ENCODE measurements around the gene PDE1C.

The PDE1C gene

DNA sequence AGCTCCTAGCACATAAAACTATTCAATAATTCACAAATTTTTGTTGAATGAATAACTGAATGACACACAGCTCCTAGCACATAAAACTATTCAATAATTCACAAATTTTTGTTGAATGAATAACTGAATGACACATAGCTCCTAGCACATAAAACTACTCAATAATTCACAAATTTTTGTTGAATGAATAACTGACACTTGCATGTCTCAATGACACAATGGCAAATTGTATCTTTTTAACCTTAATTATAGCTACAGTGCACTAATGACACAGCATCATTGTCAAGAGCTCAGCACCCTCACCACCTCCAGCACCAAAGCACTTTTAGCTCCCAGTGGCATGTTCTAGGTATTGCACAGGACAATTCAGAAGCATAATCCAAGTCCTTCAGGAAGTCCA, 131.6 kb downstream of the PDE1C start:
- DNase-seq (ENCODE audit: low spot score), result no peak

DNA sequence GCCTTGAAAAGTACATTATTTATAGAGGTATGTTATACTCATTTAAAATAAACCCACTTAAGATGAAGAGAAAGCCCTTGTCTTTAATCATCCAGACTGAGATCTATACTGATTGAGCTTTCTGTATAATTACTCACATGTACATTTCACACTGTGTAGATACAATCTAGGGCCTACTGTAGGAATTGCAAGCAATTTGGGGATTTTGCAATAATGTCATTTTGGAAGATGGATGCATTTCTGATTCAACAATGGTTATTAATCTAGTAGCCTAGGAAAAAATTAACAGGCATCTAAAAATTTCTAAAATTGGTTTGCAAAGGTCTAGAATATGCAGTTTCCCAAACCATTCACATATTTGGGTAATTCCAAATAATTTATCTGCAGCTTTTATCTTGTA, 132.2 kb downstream of the PDE1C start:
- no peak for DNase-seq (ENCODE audit: low spot score)

DNA sequence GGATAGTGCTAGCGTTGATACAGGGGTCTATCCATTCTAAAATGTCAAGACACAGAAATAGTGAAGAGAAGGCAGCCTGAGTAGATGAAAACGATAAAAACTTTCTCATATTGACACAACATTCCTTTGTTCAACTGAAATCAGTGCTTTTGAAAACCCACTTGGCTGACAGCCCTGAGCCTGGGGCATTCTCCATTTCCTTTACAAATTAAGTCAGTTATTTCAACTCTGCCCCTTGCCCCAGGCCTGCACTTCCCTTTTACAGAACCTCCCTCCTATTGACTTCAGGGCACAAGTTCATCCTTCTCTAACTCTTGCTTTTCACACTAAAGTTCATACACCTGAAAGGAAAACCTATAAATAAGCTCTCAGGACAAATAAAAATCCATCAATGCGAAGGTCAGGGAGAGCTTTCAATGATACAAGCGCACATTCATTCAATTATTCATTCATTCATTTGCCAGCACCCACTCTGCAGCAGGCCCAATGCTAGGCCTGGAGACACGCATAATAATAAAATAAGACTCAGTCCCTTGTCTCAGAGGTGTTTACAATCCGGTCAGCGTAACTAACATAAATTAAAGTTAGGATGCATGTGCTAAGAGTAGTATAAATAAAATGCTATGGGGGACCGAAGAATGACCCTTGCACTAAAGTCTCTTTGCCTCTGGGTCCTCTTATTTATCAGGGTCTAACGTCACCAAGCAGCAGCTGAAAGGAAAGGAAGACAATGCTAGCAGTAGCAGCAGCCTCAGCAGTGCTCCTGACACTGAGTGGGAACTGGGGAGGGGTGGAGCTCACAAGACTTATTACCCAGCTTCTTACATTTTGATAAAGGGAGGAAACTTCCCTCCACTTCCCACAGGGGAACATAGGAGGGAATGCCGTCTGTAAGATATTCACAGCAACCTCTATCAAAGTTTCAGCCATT, 134.8 kb downstream of the PDE1C start:
- no peak for DNase-seq (ENCODE audit: low spot score)

DNA sequence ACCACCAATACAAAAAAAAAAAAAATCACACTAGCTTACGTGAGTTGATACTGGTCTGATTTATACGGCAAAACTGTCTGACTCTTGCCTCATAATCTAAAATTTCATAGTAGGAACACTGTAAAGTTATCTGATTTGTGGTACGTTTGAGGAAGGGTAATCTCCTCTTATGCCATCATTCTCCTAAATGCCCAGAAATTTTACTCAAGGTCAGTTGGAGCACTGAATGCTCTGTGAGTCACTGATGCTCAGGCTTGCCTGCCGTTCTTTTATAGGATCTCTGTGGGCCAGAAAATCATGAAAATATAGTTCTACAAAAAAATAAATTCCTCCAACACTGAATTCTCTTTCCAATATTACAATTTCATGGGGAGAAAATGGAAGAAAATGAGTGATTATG, 135.7 kb downstream of the PDE1C start:
- no peak for DNase-seq (ENCODE audit: low spot score)

DNA sequence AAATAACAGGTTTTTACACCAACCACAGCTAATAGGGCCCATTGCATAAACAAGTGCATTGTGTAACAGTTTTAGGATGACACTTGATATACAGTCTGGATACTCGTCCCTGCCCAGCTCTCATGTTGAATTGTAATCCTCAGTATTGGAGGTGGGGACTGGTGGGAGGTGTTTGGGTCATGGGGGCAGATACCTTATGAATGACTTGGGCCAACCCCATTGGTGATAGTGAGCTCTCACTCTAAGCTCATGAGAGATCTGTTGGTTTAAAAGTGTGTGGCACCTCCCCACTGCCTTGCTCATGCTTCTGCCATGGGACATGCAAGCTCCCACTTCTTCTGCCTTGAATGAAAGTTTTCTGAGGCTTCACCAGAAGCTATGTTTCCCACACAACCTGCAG, 136.7 kb downstream of the PDE1C start:
- DNase-seq (ENCODE audit: low spot score), result no peak

DNA sequence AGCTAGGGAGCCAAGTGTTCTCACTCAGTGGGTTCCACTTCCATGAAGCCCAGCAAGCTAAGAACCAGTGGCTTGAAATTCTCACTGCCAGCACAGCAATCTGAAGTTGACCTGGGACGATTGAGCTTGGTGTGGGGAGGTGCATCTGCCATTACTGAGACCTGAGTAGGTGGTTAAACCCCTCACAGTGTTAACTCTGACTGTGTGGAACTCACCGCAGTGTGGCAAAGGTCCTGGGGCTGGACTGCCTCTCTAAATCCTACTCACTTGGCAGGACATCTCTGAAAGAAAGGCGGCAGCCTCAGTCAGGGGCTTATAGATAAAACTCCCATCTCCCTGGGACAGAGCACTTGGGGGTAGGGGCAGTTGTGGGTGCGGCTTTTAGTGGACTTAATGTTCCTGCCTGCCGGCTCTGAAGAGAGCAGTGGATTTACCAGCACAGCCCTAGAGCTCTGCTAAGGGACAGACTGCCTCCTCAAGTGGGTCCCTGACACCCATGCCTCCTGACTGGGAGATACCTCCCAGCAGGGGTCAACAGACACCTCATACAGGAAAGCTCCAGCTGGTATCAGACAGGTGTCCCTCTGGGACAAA, 143.1 kb downstream of the PDE1C start:
- no peak for DNase-seq (ENCODE audit: low spot score)

DNA sequence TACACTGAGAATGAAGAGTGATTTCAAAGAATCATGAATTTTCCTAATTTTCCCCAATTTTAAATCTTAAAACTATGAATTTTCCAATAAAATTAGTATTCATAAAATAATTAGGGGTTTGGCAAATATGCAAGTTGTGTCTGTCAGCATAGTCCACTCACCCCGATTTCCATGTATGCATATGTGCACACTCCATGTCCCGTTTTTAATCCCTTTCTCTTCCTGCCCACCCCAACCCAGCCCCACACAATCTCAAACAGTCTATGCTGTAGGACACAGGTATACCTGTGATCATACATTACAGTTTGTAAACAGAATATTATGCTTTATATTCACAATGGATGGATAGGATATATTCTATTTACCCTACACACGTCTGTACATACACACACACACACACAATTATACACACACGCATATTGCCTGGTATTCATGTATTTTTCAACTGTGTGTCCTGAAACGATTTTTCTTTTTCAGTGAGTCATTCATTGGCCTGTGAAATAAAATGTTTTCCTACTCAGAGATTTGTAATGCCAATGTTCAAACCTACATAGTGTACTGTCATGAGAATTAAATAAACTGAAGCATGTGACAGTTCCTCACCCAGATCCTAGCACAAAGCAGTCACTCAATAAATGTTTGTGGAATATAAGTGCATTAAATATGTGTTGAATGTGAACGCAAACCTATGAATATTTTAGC, 144.3 kb downstream of the PDE1C start:
- no peak for DNase-seq (ENCODE audit: low spot score)

DNA sequence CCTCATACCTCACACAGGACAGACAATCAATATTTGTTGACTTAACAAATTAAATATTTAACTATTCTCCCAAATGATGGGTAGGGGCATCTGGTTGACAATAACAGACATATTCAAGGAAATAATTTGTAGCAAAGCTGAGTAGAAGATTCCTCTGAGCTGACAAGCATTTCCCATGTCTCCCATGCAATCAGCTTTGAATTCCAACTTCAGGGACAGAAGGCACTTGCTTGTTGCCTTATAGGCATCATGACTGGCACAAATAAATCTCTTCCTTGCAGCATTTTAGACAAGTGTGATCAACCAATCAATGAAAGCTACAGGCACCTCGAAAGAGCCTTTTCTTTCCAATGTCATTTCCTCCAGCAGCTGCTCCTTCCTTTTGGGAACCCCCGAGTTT, 146.0 kb downstream of the PDE1C start:
- no peak for DNase-seq (ENCODE audit: low spot score)

DNA sequence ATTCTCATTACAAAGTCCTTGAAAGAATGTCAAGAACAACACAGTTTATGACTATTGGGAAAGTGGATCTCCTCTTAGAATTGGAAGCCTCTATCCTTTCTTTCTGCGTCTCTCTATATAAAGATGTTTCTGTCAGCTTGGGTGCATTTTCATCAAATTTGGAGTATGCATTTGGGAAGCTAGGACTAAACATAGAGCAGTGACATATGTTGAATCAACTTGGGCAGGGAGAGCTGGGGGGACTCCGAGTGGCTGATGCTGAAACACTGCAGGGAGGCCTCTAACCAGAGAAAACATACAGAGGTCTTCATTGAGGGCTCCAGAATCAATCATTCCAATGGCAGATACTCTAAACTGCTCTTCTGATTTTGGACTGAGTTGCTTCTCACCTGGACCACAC, 147.4 kb downstream of the PDE1C start:
- DNase-seq (ENCODE audit: low spot score), result no peak

DNA sequence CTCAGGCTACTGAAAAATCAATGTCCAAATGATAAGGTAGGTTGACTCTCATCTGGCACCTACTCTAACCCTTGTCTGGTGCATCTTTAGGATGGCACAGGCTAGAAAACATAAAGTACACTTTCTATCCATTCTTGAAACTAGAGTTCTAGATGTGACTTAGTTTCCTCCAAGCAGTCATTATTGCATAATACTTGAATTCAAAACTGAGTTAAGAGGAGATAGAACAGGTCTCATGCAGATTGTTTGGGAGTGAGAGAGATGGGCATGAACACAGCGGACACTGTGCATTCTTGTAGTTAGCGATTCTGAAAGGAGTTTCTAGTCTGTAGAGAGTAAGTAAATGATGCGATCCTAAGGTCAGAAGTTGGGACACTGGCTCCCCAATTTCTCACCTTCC, 149.2 kb downstream of the PDE1C start:
- DNase-seq (ENCODE audit: low spot score), result no peak

DNA sequence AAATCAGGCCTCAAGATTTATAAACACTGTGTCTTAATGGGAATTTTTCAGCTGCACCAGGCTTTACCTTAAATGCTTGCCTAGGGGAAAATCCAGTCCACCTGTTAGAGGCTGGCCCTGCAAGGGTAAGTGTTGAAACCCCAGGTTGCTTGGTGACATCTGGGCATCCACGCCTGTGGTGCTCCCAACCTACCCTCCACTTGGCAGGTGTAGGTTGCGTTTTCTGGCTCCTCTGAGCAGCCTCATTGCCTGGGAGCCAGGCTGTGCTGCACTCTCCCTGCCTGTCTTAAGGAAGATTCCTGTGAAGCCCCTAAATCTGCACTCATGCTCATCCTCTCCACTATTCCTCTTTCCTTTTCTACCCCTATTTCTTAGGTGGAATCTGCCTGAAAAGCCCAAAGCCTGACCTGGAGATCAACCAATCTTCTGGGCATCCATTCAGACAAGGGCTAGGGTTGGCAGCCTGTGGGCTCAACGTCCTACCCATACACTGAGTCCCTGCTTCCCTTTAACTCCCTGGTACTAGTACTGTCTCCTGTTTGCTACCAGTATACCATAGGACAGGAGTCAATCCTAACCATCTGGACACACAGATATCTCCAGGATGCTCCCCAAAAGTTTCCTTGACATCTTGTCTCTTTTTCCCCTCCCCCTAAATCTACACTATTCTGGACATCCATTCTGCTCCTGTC, 150.4 kb downstream of the PDE1C start:
- DNase-seq (ENCODE audit: low spot score), result no peak

DNA sequence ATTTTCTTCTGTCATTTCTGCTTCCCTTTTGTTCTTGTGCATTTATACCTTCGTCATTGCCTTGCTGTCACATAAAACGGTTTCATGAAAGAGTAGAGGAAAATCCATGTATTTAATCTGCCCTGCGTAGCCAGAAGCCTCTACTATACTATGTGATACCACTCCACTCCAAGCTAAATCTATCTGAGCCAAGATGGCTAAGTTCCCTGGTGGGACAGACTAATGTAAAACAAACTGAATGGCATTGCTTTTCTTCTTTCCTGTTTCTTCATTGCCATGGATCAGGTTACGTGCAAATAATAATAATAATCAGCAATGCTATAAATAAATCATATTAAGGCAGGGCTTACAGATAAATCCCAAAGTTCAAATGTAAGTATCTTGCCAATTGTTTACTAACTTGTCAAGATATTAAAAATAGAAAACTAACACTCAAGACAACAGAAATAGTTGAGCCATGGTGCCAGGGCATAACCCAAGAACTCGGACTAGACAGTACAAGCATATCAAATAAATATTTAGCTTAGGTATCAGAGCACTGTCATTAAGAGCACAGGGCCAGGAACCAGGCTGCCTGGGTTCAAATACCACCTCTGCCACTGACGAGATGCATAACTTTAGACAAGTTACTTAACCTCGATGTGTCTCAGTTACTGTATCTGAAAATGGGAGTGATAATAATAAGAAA, 151.4 kb downstream of the PDE1C start:
- DNase-seq (ENCODE audit: low spot score), result no peak

DNA sequence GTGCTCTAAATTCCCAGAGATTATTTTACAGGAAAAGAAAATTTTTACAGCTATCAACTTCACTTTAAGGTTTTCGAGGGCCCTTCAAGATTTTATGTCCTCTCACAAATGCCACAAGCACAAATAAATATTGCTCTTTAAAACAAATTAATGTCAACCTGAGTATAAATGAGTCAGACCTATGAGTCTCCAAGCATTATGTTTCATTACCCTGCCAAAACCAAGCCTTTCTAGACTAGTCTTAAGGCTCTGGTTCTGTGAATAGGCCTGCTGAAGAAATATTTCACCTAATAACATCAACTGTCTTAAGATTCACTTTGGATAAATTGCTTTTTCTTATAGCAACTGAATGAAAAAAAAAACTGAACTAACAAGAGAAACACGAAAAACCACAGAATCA, 153.0 kb downstream of the PDE1C start:
- no peak for DNase-seq (ENCODE audit: low spot score)

DNA sequence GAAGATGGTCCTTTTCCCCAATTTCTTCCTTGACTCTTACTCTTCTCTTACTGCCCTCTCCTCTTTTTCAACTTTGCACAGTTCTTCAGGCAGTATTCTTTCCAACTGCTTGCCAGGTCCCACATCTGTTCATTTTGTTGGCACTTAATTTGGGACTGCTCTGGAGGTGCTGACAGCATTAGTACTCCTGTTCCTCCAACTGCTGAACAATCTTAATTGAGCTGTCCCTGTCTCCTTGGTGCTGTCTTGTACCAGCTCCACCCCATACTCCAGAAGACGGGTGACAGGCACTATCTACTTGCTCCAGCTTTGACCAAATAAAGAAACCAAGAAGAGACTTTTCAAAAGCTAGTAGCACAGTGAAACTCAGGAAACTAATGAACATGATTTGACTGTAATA, 160.0 kb downstream of the PDE1C start:
- DNase-seq (ENCODE audit: low spot score), result no peak

DNA sequence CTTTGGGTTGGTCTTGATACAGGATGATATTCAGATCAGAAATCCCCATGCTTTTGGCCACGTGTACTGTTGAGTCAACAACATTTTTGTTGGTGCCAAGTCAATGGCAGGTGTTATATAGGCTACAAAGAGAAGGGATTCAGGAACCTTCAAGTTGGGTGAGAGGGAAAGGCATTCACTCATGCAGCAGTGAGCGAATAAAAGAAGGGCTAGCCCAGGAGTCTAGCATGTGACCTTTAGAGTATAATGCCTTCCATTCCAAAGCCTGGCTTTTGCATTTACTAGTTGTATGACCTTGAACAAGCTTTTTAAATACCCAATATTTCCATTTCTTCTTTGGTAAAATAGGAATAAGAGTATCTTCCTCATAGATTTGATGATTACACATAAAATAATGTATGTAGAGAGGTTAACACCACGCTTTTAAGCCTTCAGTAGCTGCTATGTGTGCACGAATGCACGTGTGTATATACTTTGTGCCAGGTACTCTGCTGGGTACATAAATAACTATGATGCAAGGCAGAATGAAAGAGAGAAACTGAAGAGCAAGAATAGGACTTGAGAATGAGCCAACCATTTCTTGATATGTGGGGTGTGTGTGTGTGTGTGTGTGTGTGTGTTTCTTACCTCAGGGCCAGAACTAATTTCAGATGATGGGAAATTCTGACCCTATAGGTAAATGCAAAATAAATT, 163.6 kb downstream of the PDE1C start:
- DNase-seq (ENCODE audit: low spot score), result no peak

DNA sequence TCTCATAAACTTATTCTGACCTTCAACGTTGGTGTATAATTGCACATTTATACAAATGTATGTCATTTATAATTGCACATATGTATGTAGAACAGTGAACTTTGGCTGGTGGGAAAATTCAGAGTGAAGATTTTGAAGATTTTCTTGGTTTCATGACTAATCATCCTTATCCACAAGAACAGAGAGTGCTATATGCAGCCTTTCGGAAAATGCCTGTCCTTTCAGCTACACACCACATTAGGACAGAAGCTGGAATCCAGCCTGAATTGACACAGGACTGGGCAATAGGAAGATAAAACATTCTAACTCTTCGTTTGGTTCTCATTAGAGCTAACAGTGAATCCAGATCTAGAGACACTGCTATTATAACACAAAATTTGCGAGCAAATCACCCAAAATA, 166.2 kb downstream of the PDE1C start:
- no peak for DNase-seq (ENCODE audit: low spot score)

DNA sequence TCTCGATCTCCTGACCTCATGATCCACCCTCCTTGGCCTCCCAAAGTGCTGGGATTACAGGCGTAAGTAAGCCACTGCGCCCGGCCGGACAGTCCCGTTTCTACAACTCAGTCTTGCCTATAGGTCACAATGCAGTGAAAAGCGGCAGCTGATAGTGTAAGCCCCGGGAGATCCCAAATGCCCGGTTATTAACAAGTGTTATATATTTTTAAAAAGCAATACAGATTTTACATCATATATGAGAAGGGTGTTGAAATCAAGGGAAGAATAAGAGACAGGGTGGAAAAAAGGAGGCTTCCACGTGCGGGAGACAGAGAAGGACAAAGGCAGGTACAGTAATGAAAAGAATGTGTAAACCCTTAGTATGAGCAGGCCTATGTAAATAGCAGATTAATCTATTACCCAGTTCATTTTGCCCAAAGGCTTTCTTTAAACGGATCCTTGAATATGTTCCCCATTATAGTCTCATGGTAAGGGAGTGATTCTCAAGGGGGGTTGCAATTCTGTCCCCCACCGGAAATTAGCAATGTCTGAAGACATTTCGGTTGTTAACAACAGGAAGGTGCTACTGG, 170.8 kb downstream of the PDE1C start:
- no peak for DNase-seq (ENCODE audit: low spot score)

DNA sequence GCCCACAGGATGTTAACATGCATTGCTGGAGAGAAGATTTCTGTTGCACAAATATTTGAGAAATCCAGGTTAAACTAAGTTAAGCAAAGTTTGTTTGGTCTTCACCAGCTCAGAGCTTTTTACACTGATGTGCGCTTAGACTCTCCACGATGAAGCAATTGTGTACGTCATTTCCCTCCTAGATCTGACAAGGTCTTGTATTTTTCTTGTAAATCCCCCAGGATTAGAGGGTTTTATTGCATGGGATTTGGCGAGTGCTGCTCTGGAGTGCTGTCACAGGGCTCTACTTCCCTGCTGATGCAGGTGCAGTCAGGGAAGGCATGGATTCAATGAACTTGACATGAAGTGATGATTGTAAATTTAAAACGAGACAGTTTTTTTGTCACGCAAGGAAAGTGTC, 173.3 kb downstream of the PDE1C start:
- no peak for DNase-seq (ENCODE audit: low spot score)

DNA sequence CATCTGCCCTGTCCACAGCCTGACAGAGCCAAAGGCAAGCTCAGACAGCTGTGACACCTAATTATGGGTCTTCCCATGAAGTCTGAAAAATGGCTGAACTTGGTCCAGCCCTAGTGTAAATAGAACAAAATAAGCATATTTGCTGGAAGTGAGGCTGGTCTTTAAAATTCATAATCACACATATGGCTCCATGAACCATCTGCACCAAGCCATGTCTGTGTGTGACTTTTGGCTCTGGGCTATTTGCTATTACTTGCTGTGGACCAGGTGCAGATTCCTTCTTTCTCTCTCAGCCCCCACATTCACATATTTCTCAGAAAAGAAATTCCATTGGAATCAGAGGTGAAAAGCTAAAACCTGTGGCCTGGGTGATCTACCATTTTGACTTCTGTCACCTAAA, 175.9 kb downstream of the PDE1C start:
- no peak for DNase-seq (ENCODE audit: low spot score)

DNA sequence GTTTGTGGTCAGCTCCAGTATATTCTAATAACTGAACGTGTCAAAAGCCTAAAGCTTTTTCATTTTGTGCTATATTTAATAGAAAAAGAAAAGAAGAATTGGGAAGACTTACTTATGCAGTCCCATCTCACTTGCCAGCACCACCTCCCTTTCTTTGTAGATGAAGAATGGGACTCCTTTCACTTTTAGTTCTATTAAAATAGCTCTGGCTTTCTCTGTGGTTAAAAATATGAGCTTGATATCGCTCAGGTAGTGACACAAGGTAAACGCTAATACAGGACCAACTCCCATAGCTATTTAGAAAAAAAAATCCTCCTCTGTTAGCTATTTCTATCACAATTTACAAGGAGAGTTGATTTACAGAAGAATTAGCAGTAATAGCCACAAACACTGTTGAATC, 176.8 kb downstream of the PDE1C start:
- no peak for DNase-seq (ENCODE audit: low spot score)

All from globus pallidus (tissue), 1 donor.